Measurements from ENCODE around the gene TMEM185B.

- TF ChIP-seq POLR2A (IDR thresholded peaks at IDR 0.05) (no peak), CTCF (IDR thresholded peaks at IDR 0.05 in 8 of 11, conservative IDR thresholded peaks at IDR 0.05 in 3 of 11) (no peak)
Measured at GRCh38 chr2:120244656-120245519, 21.7 kb upstream of the TMEM185B start.
